Left lung (tissue), 10 donors: Measurements from ENCODE around the gene RPP30. TPM values are rescaled to one million over a fixed set of nuclear protein-coding genes. Genes with fewer than 3 reads are reported as not detected.
"Not testable (repeated sequence)": the region's sequence is repeated elsewhere in the genome, so short reads cannot be mapped to it uniquely, and the experiment has no call there.

Experiments
- ATAC-seq: fragments of 200-7000 bp; cut with Tn5 transposase; one replicate; pipeline ENCODE4 v1.9.1; 2020; ENCODE audit warnings: moderate library complexity
- DNase-seq, 4 donors: peaks; one replicate each; pipeline ENCODE4 v3.0.0-alpha.2; 2013 to 2020
- H3K27ac ChIP-seq, 2 donors: fragments of 200-600 bp; sonication (generic) in 1 of 2; one replicate each; pipeline versions ENCODE4 v1.5.0 to v1.8.0; 2020 to 2021
- H3K27me3 ChIP-seq, 2 donors: fragments of 200-600 bp; sonication (generic) in 1 of 2; one replicate each; pipeline versions ENCODE4 v1.5.0 to v1.8.0; 2020 to 2021
- H3K36me3 ChIP-seq, 2 donors: fragments of 200-600 bp; sonication (generic) in 1 of 2; one replicate each; pipeline versions ENCODE4 v1.5.0 to v1.8.0; 2020 to 2021
- H3K4me1 ChIP-seq, 2 donors: fragments of 200-600 bp; one replicate each; pipeline ENCODE4 v1.8.0; 2021
- H3K4me3 ChIP-seq, 2 donors: fragments of 200-600 bp; sonication (generic) in 1 of 2; one replicate each; pipeline versions ENCODE4 v1.5.0 to v1.8.0; 2020 to 2021; ENCODE audit warnings: mild to moderate bottlenecking in 1 of 2
- H3K9me3 ChIP-seq, 2 donors: fragments of 200-600 bp; sonication (generic) in 1 of 2; one replicate each; pipeline versions ENCODE4 v1.5.0 to v1.8.0; 2020 to 2021
- intact Hi-C, 2 donors: fragments of 100-400 bp; cut with DNase I; formaldehyde crosslinking; loops; one replicate each; pipeline versions ENCODE4 v1.11.2 to v1.14.2; 2022
- polyA plus RNA-seq, 6 donors: library from polyadenylated mRNA; unstranded; fragments of 120-200 nt; gene quantifications; one replicate each; pipeline ENCODE4 v1.2.1, GENCODE V29; 2013; ENCODE audit not compliant: insufficient read length in 6 of 6
- total RNA-seq, 2 donors: library from RNA; stranded (reverse); fragmentation: NEBNext Ultra II Directional; extraction: Animal tissue kit (Norgen Biotek cat#: 25700); gene quantifications; one replicate each; pipeline ENCODE4 v1.2.1, GENCODE V29; 2021
- TF ChIP-seq, protein P1 (sequence below), 2 donors: fragments of 200-600 bp; sonication (generic) in 1 of 2; IDR thresholded peaks; one replicate each; pipeline versions ENCODE4 v1.5.0 to v1.8.0; 2021; ENCODE audit warnings: antibody characterized with exemption in 2 of 2
- donor health status: DM: no; HTN: yes; CAD: no.
- donor health status: DM: no; HTN: no; CAD: no.

RPP30 gene
- total and polyA plus RNA-seq, 8 donors: 26.3 to 60.6 (median 52.3) TPM

DNA sequence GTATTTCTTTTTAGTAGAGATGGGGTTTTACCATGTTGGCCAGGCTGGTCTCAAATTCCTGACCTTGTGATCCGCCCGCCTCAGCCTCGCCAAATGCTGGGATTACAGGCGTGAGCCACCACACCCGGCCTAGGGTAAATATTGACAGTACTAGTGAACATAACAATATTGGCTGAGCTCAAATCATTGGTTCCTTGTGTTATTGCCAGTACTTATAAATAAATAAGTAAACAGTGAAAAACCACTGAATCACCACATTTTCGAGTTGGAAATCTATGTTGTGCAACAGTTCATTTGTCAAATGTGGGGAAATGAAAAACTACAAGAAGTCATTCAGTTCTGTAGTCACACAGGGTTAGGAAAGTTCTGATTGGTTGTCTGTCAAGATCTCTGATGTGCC, 15.8 kb downstream of the RPP30 start:
- DNase-seq (no peak), ATAC-seq (no peak)
- Histone ChIP-seq H3K4me1 (no peaks in the 10 kb centered on the region), H3K27ac (no peak overlapping the region), H3K36me3 (peaks cover 0 to 63% of the 10 kb centered on the region in 2 donors), H3K9me3 (no peaks in the 10 kb centered on the region), H3K4me3 (no peak overlapping the region), H3K27me3 (no peaks in the 10 kb centered on the region)
- TF ChIP-seq, protein P1, sequence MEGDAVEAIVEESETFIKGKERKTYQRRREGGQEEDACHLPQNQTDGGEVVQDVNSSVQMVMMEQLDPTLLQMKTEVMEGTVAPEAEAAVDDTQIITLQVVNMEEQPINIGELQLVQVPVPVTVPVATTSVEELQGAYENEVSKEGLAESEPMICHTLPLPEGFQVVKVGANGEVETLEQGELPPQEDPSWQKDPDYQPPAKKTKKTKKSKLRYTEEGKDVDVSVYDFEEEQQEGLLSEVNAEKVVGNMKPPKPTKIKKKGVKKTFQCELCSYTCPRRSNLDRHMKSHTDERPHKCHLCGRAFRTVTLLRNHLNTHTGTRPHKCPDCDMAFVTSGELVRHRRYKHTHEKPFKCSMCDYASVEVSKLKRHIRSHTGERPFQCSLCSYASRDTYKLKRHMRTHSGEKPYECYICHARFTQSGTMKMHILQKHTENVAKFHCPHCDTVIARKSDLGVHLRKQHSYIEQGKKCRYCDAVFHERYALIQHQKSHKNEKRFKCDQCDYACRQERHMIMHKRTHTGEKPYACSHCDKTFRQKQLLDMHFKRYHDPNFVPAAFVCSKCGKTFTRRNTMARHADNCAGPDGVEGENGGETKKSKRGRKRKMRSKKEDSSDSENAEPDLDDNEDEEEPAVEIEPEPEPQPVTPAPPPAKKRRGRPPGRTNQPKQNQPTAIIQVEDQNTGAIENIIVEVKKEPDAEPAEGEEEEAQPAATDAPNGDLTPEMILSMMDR (IDR thresholded peaks at IDR 0.05): no peak
- intact Hi-C loops: no loop called here

- no peaks in the 10 kb centered on the region for H3K9me3 ChIP-seq
- intact Hi-C loops: no loop called here
- H3K36me3 ChIP-seq: peaks cover 0 to 63% of the 10 kb centered on the region in 2 donors
- no peak overlapping the region for H3K27ac ChIP-seq
- no peak overlapping the region for H3K4me3 ChIP-seq
- ATAC-seq (no peak), DNase-seq (no peak)
- no peaks in the 10 kb centered on the region for H3K27me3 ChIP-seq
- H3K4me1 ChIP-seq: no peaks in the 10 kb centered on the region
- TF ChIP-seq, protein P1 (IDR thresholded peaks at IDR 0.05): no peak
Observed at GRCh38 chr10:90888387-90888786, 16.6 kb downstream of the RPP30 start.

DNA sequence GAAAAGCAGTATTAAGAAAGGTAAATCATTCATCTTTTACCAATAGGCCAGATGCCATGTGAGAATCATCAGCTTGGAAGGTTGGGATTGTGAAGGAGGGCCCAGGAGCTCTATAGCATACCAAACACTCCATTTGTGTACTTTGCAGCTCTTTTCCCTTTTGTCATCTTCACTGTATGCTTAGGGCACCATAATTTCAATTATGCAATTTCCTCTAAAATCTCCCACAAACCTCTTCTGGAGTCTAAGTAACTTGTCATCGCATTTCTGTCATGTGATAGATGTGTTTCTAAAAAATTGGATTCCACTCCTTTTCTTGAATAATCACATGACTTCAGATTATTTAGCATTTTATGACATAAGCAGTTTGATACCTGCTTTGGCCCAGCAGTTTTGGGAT, 17.9 kb downstream of the RPP30 start:
- no peaks in the 10 kb centered on the region for H3K27me3 ChIP-seq
- H3K9me3 ChIP-seq: no peaks in the 10 kb centered on the region
- no peak overlapping the region for H3K27ac ChIP-seq
- DNase-seq (no peak), ATAC-seq (no peak)
- TF ChIP-seq, protein P1 (IDR thresholded peaks at IDR 0.05): no peak
- H3K36me3 ChIP-seq: peaks cover 0 to 75% of the 10 kb centered on the region in 2 donors
- intact Hi-C loops: no loop called here
- H3K4me3 ChIP-seq: no peak overlapping the region
- no peaks in the 10 kb centered on the region for H3K4me1 ChIP-seq

DNA sequence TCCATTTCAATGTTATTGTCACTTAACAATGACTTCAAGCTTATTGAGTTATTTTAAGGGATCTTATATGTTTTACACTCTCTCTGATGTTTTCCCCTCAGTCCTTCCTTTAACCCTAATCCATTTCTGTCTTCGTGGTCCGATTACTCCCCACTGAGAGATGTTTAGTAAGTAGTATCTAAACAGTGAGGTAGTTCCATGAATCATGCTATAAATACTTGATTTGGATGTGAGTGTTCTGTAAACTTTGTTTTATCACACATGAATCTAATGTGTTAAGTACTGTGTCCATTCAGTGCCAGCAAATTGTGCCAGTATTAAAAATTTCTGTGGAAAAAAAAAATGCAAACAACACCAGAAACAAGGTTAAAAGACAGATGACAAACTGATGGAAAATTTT, 18.6 kb downstream of the RPP30 start:
- TF ChIP-seq, protein P1 (IDR thresholded peaks at IDR 0.05): no peak
- no peak for DNase-seq

DNA sequence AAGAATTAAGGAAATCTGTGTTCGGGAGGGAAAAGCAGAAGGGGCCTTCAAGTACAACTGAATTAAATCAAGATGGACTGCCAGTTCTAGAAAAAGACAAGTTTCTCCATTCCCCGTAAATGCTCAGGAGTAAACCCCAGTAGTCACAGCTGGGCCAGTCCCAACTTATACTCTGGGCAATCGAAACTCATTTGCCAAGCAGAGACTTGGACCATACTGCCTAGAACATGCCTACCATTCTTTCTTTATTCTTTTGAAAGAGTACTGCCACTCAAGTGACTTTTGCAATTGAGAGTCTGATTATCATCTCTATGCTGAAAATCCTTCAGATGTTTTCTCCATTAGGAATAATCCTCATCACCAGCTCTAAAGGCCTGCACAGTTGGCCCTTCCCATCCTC, 21.4 kb downstream of the RPP30 start:
- Histone ChIP-seq H3K36me3 (peaks cover 0 to 67% of the 10 kb centered on the region in 2 donors), H3K4me3 (no peak overlapping the region), H3K27me3 (no peaks in the 10 kb centered on the region), H3K4me1 (no peaks in the 10 kb centered on the region), H3K27ac (no peak overlapping the region), H3K9me3 (no peaks in the 10 kb centered on the region)
- TF ChIP-seq, protein P1 (IDR thresholded peaks at IDR 0.05): no peak
- ATAC-seq (no peak), DNase-seq (no peak)
- intact Hi-C loops: no loop called here

More for the DNA sequence above, 18.6 kb downstream of the RPP30 start:
- Histone ChIP-seq H3K4me3 (no peak overlapping the region), H3K36me3 (peaks cover 0 to 80% of the 10 kb centered on the region in 2 donors), H3K4me1 (no peaks in the 10 kb centered on the region), H3K27ac (no peak overlapping the region), H3K9me3 (no peaks in the 10 kb centered on the region), H3K27me3 (no peaks in the 10 kb centered on the region)
- intact Hi-C loops: no loop called here
- no peak for ATAC-seq

GRCh38 chr10:90896916-90897315, 25.1 kb downstream of the RPP30 start:
- DNase-seq, ATAC-seq, H3K4me3 ChIP-seq, H3K27me3 ChIP-seq, H3K27ac ChIP-seq, intact Hi-C loops, H3K4me1 ChIP-seq, H3K9me3 ChIP-seq: not testable (repeated sequence)
- peaks cover 0 to 66% of the 10 kb centered on the region in 2 donors for H3K36me3 ChIP-seq
